Fibroblast of villous mesenchyme (primary cell): ENCODE results near the gene STT3A. TPM values are rescaled to one million over a fixed set of nuclear protein-coding genes. Genes with fewer than 3 reads are reported as not detected.
"Not testable (repeated sequence)": the region's sequence is repeated elsewhere in the genome, so short reads cannot be mapped to it uniquely, and the experiment has no call there.

Experiments used
- DNase-seq: peaks from one replicate; pipeline ENCODE4 v3.0.0-alpha.2; 2010; ENCODE audit warnings: low read depth
- H3K4me3 ChIP-seq: 2 replicates; pipeline ENCODE4 v1.5.1; 2011; ENCODE audit warnings: low read depth, mild to moderate bottlenecking, low read length
- CTCF ChIP-seq: IDR thresholded peaks from 2 replicates; pipeline ENCODE4 v1.5.1; 2012; ENCODE audit warnings: low read depth, mild to moderate bottlenecking, low read length; ENCODE audit not compliant: insufficient read depth
- total RNA-seq: library from RNA; depleted of rRNA; stranded (reverse); fragments of >200 nt; gene quantifications from 2 replicates; pipeline ENCODE4 v1.2.3, GENCODE V29; 2012

Gene STT3A
- total RNA-seq, 1 donor, result 383 TPM

GRCh38 chr11:125570952-125571351 lies 21.7 kb upstream of the STT3A start:
- H3K4me3 ChIP-seq, result no peak overlapping the region
- no peak for TF ChIP-seq CTCF
- no peak for DNase-seq

DNA sequence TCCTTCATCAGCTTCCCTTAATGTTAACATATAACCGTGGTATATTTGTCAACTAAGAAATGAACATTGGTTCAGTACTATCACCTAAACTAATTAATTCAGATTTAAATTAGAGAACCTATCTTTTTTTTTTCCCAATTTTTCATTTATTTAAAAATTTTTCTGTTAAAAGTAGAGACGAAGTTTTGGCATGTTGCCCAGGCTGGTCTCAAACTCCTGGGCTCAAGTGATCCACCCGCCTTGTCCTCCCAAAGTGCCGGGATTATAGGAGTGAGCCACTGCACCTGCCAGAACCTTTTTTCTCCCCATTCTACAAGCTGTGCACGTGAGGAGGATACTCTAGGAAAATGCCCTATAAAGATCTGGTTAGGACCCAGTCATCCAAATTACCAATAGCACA lies 19.7 kb upstream of the STT3A start:
- TF ChIP-seq CTCF, result no peak

DNA sequence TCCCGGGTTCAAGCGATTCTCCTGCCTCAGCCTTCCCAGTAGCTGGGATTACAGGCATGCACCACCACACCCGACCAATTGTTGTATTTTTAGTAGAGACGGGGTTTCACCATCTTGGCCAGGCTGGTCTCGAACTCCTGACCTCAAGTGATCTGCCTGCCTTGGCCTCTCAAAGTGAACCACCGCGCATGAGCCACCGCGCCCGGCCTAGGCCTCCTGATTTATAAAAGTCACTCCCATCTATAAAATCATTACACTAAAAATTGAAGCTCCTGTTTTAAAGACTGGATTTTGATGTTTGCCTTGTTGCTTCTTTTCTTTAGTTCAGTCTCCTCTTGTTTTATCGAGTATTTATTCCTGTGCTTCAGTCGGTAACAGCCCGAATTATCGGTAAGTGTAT lies 15.5 kb upstream of the STT3A start:
- H3K4me3 ChIP-seq, DNase-seq: not testable (repeated sequence)

More for the DNA sequence above, 19.7 kb upstream of the STT3A start:
- no peak for DNase-seq
- H3K4me3 ChIP-seq, result no peak overlapping the region

DNA sequence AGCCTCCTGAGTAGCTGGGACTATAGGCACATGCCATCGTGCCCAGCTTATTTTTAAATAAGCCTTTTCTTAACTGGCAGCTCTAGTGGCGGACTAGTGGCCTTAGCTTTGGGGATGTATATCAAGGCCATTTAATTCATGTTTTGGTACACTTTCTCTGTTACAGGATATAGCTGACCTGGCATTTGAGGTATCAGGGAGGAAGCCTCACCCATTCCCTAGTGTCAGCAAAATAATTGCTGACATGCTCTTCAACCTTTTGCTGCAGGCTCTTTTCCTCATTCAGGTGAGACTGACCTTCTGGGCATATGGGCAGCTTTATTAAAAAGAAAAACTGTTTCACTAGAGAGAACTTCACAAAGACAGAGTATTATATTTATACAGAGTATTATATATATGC lies 13.9 kb upstream of the STT3A start:
- no peak for TF ChIP-seq CTCF
- no peak overlapping the region for H3K4me3 ChIP-seq
- no peak for DNase-seq

DNA sequence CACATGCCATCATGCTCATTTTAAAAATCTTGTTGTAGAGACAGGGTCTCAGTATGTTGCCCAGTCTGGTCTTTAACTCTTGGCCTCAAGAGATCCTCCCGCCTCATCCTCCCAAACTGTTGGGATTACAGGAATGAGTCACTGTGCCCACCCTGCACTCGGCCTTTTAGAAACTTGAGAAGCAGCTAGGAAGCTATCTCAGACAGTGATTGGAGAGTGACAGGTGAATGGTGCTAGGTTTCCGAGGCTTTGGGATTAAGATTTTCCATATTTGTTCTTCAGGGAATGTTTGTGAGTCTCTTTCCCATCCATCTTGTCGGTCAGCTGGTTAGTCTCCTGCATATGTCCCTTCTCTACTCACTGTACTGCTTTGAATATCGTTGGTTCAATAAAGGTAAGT lies 12.8 kb upstream of the STT3A start:
- H3K4me3 ChIP-seq, result no peak overlapping the region
- TF ChIP-seq CTCF, result no peak
- DNase-seq, result no peak

GRCh38 chr11:125583496-125583895 lies 9.2 kb upstream of the STT3A start:
- no peak for TF ChIP-seq CTCF
- DNase-seq, result no peak
- H3K4me3 ChIP-seq, result no peak overlapping the region

GRCh38 chr11:125585487-125585886 lies 7.2 kb upstream of the STT3A start:
- DNase-seq, result no peak
- H3K4me3 ChIP-seq, result no peak overlapping the region
- no peak for TF ChIP-seq CTCF

GRCh38 chr11:125586623-125587022 lies 6.0 kb upstream of the STT3A start:
- no peak for DNase-seq
- TF ChIP-seq CTCF, result no peak
- H3K4me3 ChIP-seq, result no peak overlapping the region
